HCT116 (cell line): ENCODE results near the gene NANOS2. TPM values are rescaled to one million over a fixed set of nuclear protein-coding genes. Genes with fewer than 3 reads are reported as not detected.
A peak's percentile ranks its signal among the peaks of the same experiment; 100 is the strongest.

ENCODE experiments used
- ATAC-seq: fragments of 200-7000 bp; cut with Tn5 transposase; 2 replicates; pipeline ENCODE4 v1.9.1; 2020; ENCODE audit warnings: mild to moderate bottlenecking, moderate library complexity
- BruUV-seq: library from RNA; stranded (reverse); fragments of 400-500 nt; replicated peaks from 2 replicates; lab custom pipeline; 2021; lab: Mats Ljungman, UMichigan
- CTCF ChIA-PET: fragments of 300-600 bp; sonication (Branson Sonifier 250); formaldehyde crosslinking; loops from one replicate; lab custom pipeline; 2021; ENCODE audit warnings: antibody characterized with exemption; lab: Charles Lee
- POLR2A ChIA-PET: fragments of 300-600, 350-600 bp; sonication (Branson Sonifier 250); formaldehyde crosslinking; loops from one replicate; lab custom pipeline; 2021; ENCODE audit warnings: antibody characterized with exemption; lab: Charles Lee
- RAD21 ChIA-PET, 2 experiments: fragments of 300-600 bp; sonication (Branson Sonifier 250); formaldehyde crosslinking; loops; one replicate each; lab custom pipeline; 2023; ENCODE audit warnings: low total read pairs in 2 of 2; ENCODE audit not compliant: uncharacterized antibody in 2 of 2, unreplicated experiment in 2 of 2, low non-redundant PET in 1 of 2; lab: Charles Lee
- DNase-seq: peaks from one replicate; pipeline ENCODE4 v3.0.0-alpha.2; 2010; ENCODE audit warnings: low read depth, low spot score
- H2AFZ ChIP-seq: fragments of 200-600 bp; shearing (Covaris generic), sonication (generic); 2 replicates; pipeline ENCODE4 v1.6.1; 2017; ENCODE audit warnings: low read depth, mixed run types, mixed read lengths, antibody characterized with exemption, low read length; ENCODE audit not compliant: poor library complexity, severe bottlenecking
- H3K27ac ChIP-seq: 2 replicates; pipeline ENCODE4 v1.5.1; 2012; ENCODE audit warnings: low read depth, low read length
- H3K27me3 ChIP-seq: fragments of 200-600 bp; sonication (generic); 2 replicates; pipeline ENCODE4 v1.6.1; 2016; ENCODE audit warnings: mixed run types, low read length, mixed read lengths; ENCODE audit not compliant: insufficient read depth
- H3K36me3 ChIP-seq, 2 experiments: fragments of 200-500 bp in 1 of 2; fragments of 200-600 bp in 1 of 2; sonication (Bioruptor generic) in 1 of 2; sonication (generic) in 1 of 2; 2 replicates each; pipeline versions ENCODE4 v1.5.1 to v1.6.1; 2014 to 2016; ENCODE audit warnings: low read length in 2 of 2, inconsistent platforms in 1 of 2, mixed read lengths in 1 of 2, mixed run types in 1 of 2; ENCODE audit not compliant: insufficient read depth in 2 of 2, control insufficient read depth in 1 of 2
- H3K4me1 ChIP-seq, 2 experiments: fragments of 200-600 bp in 1 of 2; sonication (generic) in 1 of 2; 2 replicates each; pipeline versions ENCODE4 v1.5.1 to v1.6.1; 2012 to 2017; ENCODE audit warnings: low read length in 2 of 2, inconsistent platforms in 1 of 2, mild to moderate bottlenecking in 1 of 2, mixed read lengths in 1 of 2, mixed run types in 1 of 2, moderate library complexity in 1 of 2; ENCODE audit not compliant: insufficient read depth in 2 of 2, control insufficient read depth in 1 of 2
- H3K4me2 ChIP-seq: fragments of 200-600 bp; sonication (generic); 2 replicates; pipeline ENCODE4 v1.6.1; 2017; ENCODE audit warnings: mixed run types, low read length, mixed read lengths
- H3K4me3 ChIP-seq, 2 experiments: fragments of 200-600 bp in 1 of 2; sonication (generic) in 1 of 2; replicated peaks in 1 of 2; 2 replicates each; pipeline ENCODE4 v1.5.1; 2011 to 2016; ENCODE audit warnings: low read length in 2 of 2, control low read depth in 1 of 2, low read depth in 1 of 2, mild to moderate bottlenecking in 1 of 2, mixed read lengths in 1 of 2, mixed run types in 1 of 2
- H3K79me2 ChIP-seq: fragments of 200-600 bp; sonication (generic); 2 replicates; pipeline ENCODE4 v1.6.1; 2017; ENCODE audit warnings: mild to moderate bottlenecking, mixed run types, low read length, moderate library complexity, mixed read lengths; ENCODE audit not compliant: insufficient read depth
- H3K9ac ChIP-seq: fragments of 200-600 bp; sonication (generic); 2 replicates; pipeline ENCODE4 v1.6.1; 2016; ENCODE audit warnings: low read length, mixed read lengths
- H3K9me2 ChIP-seq: fragments of 200-600 bp; sonication (generic), shearing (Covaris generic); 2 replicates; pipeline ENCODE4 v1.6.1; 2017; ENCODE audit warnings: mixed run types, mild to moderate bottlenecking, moderate library complexity; ENCODE audit not compliant: insufficient read depth
- H3K9me3 ChIP-seq, 2 experiments: fragments of 200-500 bp in 1 of 2; fragments of 200-600 bp in 1 of 2; sonication (Bioruptor generic) in 1 of 2; sonication (generic) in 1 of 2; 2 replicates each; pipeline ENCODE4 v1.6.1; 2014 to 2017; ENCODE audit warnings: low read length in 2 of 2, mixed read lengths in 2 of 2, inconsistent platforms in 1 of 2, low read depth in 1 of 2, mild to moderate bottlenecking in 1 of 2, mixed run types in 1 of 2, moderate library complexity in 1 of 2; ENCODE audit not compliant: control insufficient read depth in 1 of 2, insufficient read depth in 1 of 2
- H4K20me1 ChIP-seq: fragments of 200-600 bp; sonication (generic), shearing (Covaris generic); 2 replicates; pipeline ENCODE4 v1.6.1; 2017; ENCODE audit warnings: mixed run types, mild to moderate bottlenecking, moderate library complexity; ENCODE audit not compliant: insufficient read depth
- CBX3 ChIP-seq: IDR thresholded peaks from 2 replicates; pipeline ENCODE4 v1.6.1; 2012; ENCODE audit warnings: low read depth
- EGR1 ChIP-seq: IDR thresholded peaks from 2 replicates; pipeline ENCODE4 v1.6.1; 2012; ENCODE audit warnings: low read depth
- ELF1 ChIP-seq: IDR thresholded peaks from 2 replicates; pipeline ENCODE4 v1.6.1; 2012; ENCODE audit warnings: low read depth, borderline replicate concordance
- EZH2phosphoT487 ChIP-seq: fragments of 200-600 bp; IDR thresholded peaks from 2 replicates; pipeline ENCODE4 v1.6.1; 2018; ENCODE audit warnings: antibody characterized with exemption, borderline replicate concordance
- FOSL1 ChIP-seq: IDR thresholded peaks from 2 replicates; pipeline ENCODE4 v1.6.1; 2012; ENCODE audit warnings: low read depth
- JUND ChIP-seq: IDR thresholded peaks from 2 replicates; pipeline ENCODE4 v1.6.1; 2012
- POLR2A ChIP-seq: IDR thresholded peaks from 2 replicates; pipeline ENCODE4 v1.7.0; 2011; ENCODE audit warnings: borderline replicate concordance; ENCODE audit not compliant: insufficient read depth, insufficient read length; ENCODE audit errors: extremely low read depth
- POLR2AphosphoS5 ChIP-seq: IDR thresholded peaks from 2 replicates; pipeline ENCODE4 v1.6.1; 2011; ENCODE audit warnings: mild to moderate bottlenecking, low read depth, low read length, moderate library complexity
- RAD21 ChIP-seq: IDR thresholded peaks from 2 replicates; pipeline ENCODE4 v1.6.1; 2012; ENCODE audit warnings: low read depth, mild to moderate bottlenecking
- REST ChIP-seq: IDR thresholded peaks from 2 replicates; pipeline ENCODE4 v1.6.1; 2012; ENCODE audit warnings: low read depth
- SIN3A ChIP-seq: IDR thresholded peaks from 2 replicates; pipeline ENCODE4 v1.6.1; 2012; ENCODE audit warnings: low read depth
- SP1 ChIP-seq: IDR thresholded peaks from 2 replicates; pipeline ENCODE4 v1.6.1; 2012; ENCODE audit warnings: low read depth
- TCF7L2 ChIP-seq: IDR thresholded peaks from 2 replicates; pipeline ENCODE4 v1.7.0; 2011; ENCODE audit warnings: borderline replicate concordance, inconsistent platforms; ENCODE audit not compliant: insufficient read depth, insufficient read length; ENCODE audit errors: extremely low read depth
- ZBTB33 ChIP-seq: IDR thresholded peaks from 2 replicates; pipeline ENCODE4 v1.6.1; 2011; ENCODE audit warnings: mild to moderate bottlenecking, low read length, moderate library complexity; ENCODE audit not compliant: insufficient replicate concordance; ENCODE audit errors: extremely low read depth
- ZFX ChIP-seq: fragments of 450-650 bp; IDR thresholded peaks from 2 replicates; pipeline ENCODE4 v1.6.1; 2017
- ZNF274 ChIP-seq: fragments of 200-500 bp; sonication (Bioruptor generic); IDR thresholded peaks from 2 replicates; pipeline ENCODE4 v1.6.1; 2014; ENCODE audit warnings: mild to moderate bottlenecking, low read depth, low read length, inconsistent platforms
- intact Hi-C: fragments of 100-400 bp; cut with micrococcal nuclease; formaldehyde crosslinking; loops from 2 replicates; pipeline ENCODE4 v1.10.0; 2022
- total RNA-seq: library from RNA; stranded (reverse); gene quantifications from one replicate; pipeline ENCODE4 v1.2.1, GENCODE V29; 2021; ENCODE audit not compliant: unreplicated experiment
- TF ChIP-seq, protein P1 (sequence below), 3 experiments: fragments of 200-600 bp in 1 of 3; sonication (generic) in 1 of 3; IDR thresholded peaks in 2 of 3; conservative IDR thresholded peaks in 1 of 3; 2 replicates each; pipeline ENCODE4 v1.5.1; 2012 to 2017; ENCODE audit warnings: low read depth in 2 of 3, low read length in 2 of 3, antibody characterized with exemption in 1 of 3, borderline replicate concordance in 1 of 3, control low read depth in 1 of 3, mild to moderate bottlenecking in 1 of 3, mixed read lengths in 1 of 3, mixed run types in 1 of 3, moderate library complexity in 1 of 3; ENCODE audit not compliant: insufficient read depth in 1 of 3
- TF ChIP-seq, protein P2 (sequence below): IDR thresholded peaks from 2 replicates; pipeline ENCODE4 v1.6.1; 2012
- TF ChIP-seq, protein P3 (sequence below): IDR thresholded peaks from 2 replicates; pipeline ENCODE4 v1.6.1; 2012

The NANOS2 gene
- total RNA-seq, 1 experiment from 2014 or later, result not detected

DNA sequence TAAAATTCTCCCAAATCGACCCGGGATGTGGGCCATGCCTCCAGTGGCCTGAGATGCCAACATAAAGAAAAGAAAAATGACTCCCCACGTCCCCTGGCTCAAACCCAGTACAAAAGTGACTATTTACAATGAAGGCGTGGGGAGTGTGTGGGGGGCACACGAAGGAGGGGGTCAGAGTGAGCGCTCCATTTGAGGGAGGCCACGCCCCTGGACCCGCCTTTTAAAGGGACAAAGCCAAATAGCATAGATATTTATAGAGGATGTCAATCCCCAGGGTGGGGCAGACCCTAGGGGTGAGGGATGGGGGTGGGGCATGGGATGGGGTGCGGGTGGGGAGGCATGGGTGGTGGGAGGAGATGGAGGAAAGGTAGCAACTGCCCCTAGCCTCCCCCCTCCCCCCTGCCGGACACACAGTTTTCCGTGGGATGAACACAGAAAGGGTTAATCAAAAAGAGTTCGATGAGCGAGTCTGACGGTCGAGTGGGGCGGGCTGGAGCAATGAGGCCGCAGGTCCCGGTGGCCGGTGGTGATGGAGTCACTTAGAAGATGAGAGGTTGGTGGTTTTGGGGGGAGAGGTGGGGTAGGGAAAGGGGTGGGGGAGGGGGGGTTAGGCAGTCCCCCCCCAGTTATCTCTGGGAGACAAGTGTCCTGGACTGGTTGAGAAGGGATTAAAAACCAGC, 20.1 kb upstream of the NANOS2 start:
- Histone ChIP-seq H3K27me3 (peaks cover 5% of the 10 kb centered on the region; the same call in 1 of the 2 replicates), H3K79me2 (no peaks in the 10 kb centered on the region), H3K27ac (no peak overlapping the region), H3K4me3 (no peak overlapping the region), H2AFZ (no peak overlapping the region), H4K20me1 (no peaks in the 10 kb centered on the region), H3K4me2 (peak overlapping the region; percentile 14; the same call in 1 of the 2 replicates), H3K4me1 (peaks cover 0 to 2% of the 10 kb centered on the region in 2 experiments; a peak in 1 of 4 replicates), H3K36me3 (no peaks in the 10 kb centered on the region), H3K9ac (no peak overlapping the region), H3K9me3 (no peaks in the 10 kb centered on the region), H3K9me2 (no peaks in the 10 kb centered on the region)
- POLR2A ChIA-PET, result interaction anchor here (0.5 kb wide), 1 partner anchor 48 kb away, joined by 3 read pairs; the partner anchor contains the start of gene IRF2BP1
- RAD21 ChIA-PET, result no interaction called here
- CTCF ChIA-PET, result no interaction called here
- no peak for TF ChIP-seq TCF7L2
- TF ChIP-seq EZH2phosphoT487, result no peak
- TF ChIP-seq EGR1, result no peak
- no peak for TF ChIP-seq ZNF274
- no peak for TF ChIP-seq ZFX
- no peak for TF ChIP-seq JUND
- TF ChIP-seq REST, result no peak
- TF ChIP-seq ELF1, result no peak
- TF ChIP-seq, protein P1, sequence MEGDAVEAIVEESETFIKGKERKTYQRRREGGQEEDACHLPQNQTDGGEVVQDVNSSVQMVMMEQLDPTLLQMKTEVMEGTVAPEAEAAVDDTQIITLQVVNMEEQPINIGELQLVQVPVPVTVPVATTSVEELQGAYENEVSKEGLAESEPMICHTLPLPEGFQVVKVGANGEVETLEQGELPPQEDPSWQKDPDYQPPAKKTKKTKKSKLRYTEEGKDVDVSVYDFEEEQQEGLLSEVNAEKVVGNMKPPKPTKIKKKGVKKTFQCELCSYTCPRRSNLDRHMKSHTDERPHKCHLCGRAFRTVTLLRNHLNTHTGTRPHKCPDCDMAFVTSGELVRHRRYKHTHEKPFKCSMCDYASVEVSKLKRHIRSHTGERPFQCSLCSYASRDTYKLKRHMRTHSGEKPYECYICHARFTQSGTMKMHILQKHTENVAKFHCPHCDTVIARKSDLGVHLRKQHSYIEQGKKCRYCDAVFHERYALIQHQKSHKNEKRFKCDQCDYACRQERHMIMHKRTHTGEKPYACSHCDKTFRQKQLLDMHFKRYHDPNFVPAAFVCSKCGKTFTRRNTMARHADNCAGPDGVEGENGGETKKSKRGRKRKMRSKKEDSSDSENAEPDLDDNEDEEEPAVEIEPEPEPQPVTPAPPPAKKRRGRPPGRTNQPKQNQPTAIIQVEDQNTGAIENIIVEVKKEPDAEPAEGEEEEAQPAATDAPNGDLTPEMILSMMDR (IDR thresholded peaks at IDR 0.05 in 2 of 3, conservative IDR thresholded peaks at IDR 0.05 in 1 of 3; ENCODE audit: borderline replicate concordance in 1 of 3, insufficient read depth in 1 of 3, low read depth in 2 of 3, low read length in 2 of 3), result no peak
- no peak for TF ChIP-seq CBX3
- TF ChIP-seq, protein P2, sequence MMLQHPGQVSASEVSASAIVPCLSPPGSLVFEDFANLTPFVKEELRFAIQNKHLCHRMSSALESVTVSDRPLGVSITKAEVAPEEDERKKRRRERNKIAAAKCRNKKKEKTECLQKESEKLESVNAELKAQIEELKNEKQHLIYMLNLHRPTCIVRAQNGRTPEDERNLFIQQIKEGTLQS, result no peak
- TF ChIP-seq RAD21, result no peak
- no peak for TF ChIP-seq ZBTB33
- TF ChIP-seq SIN3A, result no peak
- TF ChIP-seq, protein P3, sequence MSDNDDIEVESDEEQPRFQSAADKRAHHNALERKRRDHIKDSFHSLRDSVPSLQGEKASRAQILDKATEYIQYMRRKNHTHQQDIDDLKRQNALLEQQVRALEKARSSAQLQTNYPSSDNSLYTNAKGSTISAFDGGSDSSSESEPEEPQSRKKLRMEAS, result no peak
- no peak for TF ChIP-seq FOSL1
- no peak for TF ChIP-seq SP1
- TF ChIP-seq POLR2A, result no peak
- no peak for TF ChIP-seq POLR2AphosphoS5
- no peak for DNase-seq
- BruUV-seq, result no TSS peak
- intact Hi-C loops, result no loop called here
- peak; percentile 57 for ATAC-seq
